Measurements from ENCODE around the gene GRM4.

Gene GRM4

DNA sequence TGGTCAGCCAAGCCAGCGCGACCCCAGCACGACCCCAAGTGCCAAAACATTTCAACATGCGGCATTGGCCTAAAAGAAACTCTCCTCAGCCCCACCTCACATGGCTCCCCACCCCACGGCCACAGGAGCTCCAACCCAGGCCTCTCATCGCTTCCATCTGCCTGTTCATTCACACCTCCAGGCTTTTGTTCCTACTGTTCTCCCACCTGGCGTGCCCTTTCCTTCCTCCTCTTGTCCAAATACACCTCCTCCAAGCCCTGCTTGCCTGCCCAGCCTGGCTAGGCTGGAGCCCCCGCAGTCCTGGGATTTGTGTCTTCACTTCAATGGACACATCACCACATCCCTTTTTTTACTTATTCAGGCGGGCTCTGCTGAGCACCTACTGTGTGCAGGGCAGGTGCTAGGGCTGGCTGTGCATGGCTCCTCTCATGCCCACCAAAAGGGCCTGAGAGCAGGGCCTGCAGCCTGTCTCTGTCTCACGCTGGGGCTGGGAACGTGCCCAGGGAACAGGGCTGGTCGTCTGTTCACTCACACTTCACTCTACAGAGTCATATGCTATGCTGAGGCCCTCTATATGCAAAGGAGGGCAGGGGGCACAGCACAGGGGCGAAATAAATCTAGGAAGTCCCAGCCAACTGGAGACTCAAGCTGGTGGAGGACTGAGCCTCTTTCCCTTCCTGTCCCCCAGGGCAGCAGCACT is 61.1 kb downstream of the GRM4 start:
- no peak for FAIRE-seq
- no peak for DNase-seq (ENCODE audit: insufficient read length, low spot score)
- TF ChIP-seq, protein P1, sequence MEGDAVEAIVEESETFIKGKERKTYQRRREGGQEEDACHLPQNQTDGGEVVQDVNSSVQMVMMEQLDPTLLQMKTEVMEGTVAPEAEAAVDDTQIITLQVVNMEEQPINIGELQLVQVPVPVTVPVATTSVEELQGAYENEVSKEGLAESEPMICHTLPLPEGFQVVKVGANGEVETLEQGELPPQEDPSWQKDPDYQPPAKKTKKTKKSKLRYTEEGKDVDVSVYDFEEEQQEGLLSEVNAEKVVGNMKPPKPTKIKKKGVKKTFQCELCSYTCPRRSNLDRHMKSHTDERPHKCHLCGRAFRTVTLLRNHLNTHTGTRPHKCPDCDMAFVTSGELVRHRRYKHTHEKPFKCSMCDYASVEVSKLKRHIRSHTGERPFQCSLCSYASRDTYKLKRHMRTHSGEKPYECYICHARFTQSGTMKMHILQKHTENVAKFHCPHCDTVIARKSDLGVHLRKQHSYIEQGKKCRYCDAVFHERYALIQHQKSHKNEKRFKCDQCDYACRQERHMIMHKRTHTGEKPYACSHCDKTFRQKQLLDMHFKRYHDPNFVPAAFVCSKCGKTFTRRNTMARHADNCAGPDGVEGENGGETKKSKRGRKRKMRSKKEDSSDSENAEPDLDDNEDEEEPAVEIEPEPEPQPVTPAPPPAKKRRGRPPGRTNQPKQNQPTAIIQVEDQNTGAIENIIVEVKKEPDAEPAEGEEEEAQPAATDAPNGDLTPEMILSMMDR (IDR thresholded peaks at IDR 0.05; ENCODE audit: insufficient read depth, missing control alignments) = no peak

DNA sequence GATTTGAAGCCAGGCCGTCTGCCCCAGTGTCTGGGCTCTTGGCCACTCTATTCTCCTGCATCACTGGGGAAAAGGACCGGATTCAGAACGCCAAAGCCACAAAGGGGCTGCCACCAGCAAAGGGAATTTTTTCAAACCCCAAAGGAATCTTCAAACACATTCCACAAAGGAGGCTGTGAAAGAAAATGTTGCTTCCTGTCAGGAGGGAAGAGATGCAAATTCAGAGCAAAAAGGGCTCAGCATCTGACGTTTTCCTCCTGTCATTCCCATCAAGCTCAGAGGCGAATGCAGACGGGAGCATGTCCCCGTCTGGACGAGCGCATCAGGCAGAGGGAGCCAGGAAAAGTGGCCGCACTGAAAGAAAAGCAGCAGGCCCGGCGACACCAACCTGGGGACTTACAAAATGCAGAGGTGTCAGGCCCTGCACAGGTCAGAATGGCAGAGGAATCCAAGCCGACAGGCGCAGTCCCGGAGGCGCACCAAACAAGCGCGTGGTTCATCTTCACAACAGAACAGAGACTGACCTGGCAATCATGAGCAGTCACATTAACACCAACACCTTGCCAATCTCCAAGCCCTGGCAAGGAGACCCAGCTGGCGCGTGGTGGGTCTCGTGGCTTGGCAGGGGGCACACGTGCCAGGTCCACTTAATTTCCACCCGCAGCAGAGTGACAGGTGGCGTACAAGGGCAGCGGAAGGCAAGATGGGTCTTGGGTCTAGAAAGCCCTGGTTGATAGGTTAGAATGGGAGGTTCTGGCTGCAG is 62.8 kb downstream of the GRM4 start:
- no peak for FAIRE-seq
- DNase-seq (ENCODE audit: insufficient read length, low spot score) = no peak
- TF ChIP-seq, protein P1 (IDR thresholded peaks at IDR 0.05; ENCODE audit: insufficient read depth, missing control alignments) = no peak

DNA sequence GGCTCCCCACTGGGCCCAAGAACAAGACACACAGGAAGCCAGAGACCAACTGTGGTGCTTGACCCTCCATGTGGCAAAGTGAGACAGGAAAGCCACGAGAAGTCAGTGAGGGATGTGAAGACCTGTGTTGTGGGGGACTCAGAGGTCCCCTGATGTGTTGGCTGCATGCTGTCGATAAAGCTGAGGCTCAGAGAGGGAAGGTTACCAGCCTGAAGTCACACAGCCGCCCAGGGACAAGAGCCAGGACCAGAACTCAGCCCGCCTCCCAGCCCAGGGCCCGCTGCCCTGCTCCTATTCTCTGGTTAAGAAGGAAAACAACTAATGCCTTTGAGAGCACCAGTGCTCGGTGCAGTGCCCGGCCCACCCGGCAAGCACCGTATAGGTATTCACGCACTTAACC is 63.5 kb downstream of the GRM4 start:
- DNase-seq (ENCODE audit: insufficient read length, low spot score) = no peak
- no peak for FAIRE-seq
- TF ChIP-seq, protein P1 (IDR thresholded peaks at IDR 0.05; ENCODE audit: insufficient read depth, missing control alignments) = no peak

DNA sequence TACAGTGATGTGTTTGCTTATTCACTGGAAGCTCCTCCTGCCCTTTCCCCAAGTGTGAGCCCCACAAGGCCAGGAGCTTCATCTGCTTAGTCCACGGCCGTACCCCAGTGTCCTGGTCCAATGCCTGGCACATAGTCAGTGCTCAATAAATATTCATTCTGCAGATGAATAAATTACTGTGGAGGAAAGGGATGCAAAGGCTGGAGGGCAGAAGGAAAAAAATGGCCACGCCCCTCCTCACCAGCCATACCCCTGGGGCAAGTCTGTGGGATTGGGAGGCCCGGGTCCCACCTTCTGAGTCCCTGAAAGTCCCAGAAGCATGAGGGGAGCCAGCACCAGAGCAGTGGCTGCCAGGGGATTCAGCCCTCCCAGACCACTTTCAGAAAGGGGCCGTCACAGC is 65.5 kb downstream of the GRM4 start:
- no peak for DNase-seq (ENCODE audit: insufficient read length, low spot score)
- TF ChIP-seq, protein P1 (IDR thresholded peaks at IDR 0.05; ENCODE audit: insufficient read depth, missing control alignments) = no peak
- FAIRE-seq = no peak

DNA sequence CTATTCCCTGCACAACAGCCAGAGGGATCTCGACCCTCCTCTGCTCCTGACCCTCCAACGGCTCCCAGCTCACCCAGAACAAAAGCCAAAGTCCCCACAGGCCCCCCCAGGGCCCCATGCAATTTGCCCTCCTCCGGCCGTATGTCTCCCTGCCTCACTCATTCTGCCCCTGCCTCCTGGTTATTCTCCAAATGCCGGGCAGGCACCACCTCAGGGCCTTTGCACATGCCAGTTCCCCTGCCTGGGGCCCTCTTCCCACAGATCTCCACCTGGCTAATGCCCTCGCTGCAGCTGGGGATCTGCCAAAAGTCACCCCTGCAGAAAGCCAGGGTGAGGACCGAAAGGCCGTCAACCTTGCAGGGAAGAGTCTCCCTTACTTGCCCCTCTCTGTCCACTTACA is 66.0 kb downstream of the GRM4 start:
- FAIRE-seq (no peak), DNase-seq (ENCODE audit: insufficient read length, low spot score) (no peak)
- TF ChIP-seq, protein P1 (IDR thresholded peaks at IDR 0.05; ENCODE audit: insufficient read depth, missing control alignments) = no peak

DNA sequence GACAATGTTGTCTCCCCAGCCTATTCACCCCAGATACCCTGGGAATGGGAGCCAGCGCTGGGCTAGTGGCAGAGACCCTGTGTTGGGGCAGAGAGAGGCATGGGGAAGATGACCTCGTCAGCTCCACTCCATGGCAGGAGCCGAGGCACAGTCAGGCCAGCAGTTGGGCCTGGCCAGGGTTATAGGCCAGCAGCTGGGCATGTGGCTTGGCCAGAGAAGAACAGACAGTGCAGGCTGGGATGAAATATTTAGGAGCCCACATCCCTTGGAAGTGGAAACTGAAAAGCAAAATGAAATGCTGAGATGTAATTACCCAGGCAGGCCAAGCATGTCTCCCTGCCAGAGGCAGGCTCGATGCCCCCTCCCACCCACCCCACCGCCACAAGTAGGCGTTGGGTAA is 70.0 kb downstream of the GRM4 start:
- TF ChIP-seq, protein P1 (IDR thresholded peaks at IDR 0.05; ENCODE audit: insufficient read depth, missing control alignments) = no peak
- DNase-seq (ENCODE audit: insufficient read length, low spot score) (no peak), FAIRE-seq (no peak)

All from D721Med (cell line).